GM18861 (cell line): Measurements from ENCODE around the gene FBLN5.

Experiments
- ATAC-seq: cut with Tn5 transposase; IDR thresholded peaks from one replicate; pipeline ENCODE4 v1.9.1; 2021; ENCODE audit not compliant: unreplicated experiment

FBLN5 gene

DNA sequence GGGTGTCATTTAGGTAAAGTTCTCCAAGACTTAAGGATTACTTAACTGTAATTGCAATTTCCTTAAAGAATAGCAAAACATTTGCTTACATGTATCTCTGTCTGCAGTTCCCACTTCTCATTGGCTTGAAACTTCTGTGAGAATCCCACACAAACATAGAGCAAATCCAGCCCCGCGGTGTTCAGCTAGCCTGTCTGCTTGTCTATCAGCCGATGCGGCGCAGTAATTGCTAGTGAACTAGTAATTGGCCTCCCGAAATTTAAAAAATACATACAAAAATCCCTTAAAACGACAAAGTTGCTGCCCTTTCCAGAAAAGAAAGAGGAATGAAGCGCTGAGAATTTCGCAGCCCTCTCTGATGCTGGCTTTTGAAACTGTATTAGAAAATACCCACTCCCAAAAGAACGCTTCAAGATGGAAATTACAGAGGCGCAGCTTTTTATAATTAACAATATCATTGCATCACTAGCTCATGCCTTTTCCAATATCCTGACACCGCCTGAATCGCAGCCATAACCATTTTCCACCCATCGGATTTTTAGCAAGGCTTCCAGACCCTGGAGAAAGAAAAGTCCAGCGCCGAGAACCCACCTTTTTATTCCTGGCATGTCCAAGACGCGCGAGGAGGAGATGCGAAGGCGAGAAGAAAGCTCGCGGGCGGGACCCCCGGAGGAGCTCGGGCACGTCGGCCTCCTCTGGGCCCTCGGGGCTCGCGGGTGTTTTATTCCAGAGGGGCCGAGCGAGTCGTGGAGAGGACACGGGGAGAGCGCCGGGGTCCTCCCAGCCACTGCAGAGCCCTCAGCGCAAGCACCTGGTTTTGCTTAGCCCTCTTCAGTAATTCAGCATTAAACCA, 646 bp downstream of the FBLN5 start:
- no peak for ATAC-seq

DNA sequence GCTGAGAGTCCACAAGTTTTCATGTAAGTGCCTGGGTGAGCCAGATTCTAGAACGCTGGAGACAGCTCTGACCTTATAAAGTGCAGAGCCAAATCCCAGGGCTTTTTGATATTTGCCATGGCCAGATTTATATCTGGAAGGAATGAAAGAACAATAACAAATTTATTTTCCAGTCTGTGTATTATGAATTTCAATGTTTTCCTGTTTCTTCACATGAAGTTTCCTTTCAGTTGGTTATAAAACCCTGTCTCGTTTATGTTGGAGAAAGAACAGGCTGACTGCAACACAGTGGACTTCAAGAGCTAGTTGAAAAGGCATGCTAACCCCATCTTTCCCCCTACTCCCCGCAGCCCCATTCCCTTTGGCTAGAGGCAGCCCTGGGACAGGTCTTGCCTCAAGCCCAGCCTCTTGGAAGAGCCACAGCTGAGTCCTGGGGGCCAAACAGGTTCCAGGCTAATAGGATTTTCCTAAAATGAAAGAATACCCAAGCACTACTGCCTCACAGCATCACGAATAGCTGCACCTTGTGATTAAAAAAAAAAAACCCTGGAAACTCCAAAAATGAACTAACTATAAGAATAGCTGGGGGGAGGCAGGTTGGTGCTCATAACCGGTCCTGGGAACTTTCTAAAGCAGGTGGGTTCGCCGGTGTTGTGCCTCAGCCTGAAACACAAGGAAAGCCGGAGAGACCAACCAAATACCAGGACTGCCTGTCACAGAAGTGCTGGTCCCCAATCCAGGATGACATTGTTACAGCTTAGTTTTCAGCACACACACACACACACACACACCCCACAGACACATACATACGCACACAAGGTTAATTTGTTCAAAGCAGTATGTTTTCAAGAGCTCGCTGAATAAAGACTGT, 1.5 kb downstream of the FBLN5 start:
- no peak for ATAC-seq

DNA sequence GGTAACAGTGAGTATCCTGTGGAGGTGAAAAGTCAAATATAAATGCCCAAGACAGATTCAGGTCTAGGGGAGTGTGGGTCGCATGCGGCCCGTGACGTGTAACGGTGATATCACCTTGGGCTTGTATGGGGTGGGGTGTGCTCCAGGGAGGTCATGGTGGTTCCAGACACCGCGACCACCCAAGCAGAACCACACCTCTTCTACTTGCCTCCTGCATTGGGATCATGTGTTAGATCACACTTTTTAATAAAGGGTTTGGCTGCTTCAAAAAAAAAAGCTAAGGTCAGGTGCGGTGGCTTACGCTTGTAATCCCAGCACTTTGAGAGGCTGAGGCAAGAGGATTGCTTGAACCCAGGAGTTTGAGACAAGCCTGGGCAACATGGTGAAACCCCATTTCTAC, 4.5 kb downstream of the FBLN5 start:
- no peak for ATAC-seq

DNA sequence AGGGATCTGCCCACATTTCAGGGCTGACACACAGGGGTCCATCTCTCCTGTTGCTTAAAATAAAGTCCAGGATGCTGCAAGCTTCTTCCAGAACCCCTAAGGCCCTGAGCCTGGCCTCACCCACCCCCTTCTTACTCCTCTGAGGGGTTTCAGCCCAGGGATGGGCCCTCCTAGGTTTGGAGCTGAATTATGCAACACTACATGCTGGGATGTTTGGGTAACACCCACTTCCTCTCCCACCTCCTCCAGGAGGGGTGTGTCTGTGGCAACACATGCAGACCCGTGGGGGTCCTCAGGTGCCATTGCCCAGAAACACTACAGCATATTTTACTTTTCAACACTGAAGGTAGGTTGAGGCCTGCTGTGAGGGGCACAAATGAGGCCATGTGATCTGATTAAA, 5.4 kb downstream of the FBLN5 start:
- no peak for ATAC-seq

DNA sequence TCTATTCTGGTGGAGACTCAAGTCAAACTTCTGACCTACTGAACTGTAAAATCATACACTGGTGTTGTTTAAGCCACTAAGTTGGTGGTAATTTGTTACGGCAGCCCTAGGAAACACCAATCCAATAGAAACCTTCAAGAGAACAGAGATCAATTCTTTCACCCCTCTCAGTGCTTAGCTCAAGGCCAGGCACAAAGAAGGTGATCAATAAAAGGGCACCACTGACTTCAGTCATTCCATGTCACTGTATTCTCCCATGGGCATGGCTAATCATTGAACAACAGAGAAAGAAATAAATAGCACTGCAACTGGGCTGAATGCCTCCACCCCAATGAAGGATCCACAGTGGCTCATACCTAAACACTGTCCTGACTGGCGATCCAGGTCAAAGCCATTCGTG, 7.3 kb downstream of the FBLN5 start:
- ATAC-seq = no peak

DNA sequence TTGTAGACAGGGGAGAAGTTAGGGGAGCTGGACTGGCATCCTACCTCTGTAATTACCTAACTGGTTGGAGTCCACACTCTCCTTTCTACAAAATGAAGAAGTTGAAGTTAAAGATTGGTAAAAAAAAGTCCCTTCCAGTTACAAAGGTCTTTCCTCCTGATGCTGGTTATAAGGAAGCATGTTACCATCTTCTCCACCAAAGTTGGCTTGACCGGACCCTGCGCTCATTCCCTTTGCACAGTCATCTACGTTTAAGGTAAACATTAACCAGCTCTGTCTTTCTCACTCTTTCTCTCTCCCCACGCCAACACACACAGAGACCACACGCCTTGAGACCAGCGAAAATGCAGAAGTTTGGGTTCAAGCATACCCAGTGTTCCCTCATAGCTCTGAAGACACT, 11.9 kb downstream of the FBLN5 start:
- no peak for ATAC-seq

DNA sequence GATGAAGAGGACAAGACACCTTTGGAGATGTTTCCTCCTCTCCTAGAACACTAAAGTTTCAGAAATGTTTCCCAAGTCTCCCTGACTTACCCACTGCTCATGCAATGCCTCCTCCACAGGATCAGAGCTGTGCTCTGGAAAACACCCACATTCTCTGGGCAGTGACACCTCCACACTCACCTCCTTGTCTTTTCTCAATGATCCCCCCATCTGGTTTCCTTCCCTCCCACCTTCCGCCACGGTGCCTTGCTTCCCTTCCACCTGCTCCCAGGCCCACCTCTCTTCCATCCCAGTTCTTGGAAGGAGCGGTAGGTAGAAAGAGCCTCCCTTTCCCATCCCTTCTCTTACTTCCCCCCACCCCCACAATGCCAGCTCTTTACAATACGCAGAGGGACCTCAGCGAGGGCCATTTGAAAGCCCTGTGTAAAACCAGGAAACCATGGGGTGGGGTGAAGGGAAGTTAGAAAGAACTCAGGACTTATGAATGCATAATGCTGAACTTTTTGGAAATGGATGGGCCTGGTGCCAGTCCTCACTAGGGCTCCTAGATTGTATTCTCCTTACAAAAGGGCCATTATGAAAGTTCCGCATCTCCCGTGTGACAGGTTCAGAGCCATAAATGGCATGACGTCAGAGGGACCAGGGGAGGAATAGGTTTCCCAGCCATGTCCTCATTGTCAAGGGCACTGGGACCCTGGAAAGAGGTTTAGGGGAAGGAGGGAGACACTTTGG, 12.8 kb downstream of the FBLN5 start:
- ATAC-seq = no peak

DNA sequence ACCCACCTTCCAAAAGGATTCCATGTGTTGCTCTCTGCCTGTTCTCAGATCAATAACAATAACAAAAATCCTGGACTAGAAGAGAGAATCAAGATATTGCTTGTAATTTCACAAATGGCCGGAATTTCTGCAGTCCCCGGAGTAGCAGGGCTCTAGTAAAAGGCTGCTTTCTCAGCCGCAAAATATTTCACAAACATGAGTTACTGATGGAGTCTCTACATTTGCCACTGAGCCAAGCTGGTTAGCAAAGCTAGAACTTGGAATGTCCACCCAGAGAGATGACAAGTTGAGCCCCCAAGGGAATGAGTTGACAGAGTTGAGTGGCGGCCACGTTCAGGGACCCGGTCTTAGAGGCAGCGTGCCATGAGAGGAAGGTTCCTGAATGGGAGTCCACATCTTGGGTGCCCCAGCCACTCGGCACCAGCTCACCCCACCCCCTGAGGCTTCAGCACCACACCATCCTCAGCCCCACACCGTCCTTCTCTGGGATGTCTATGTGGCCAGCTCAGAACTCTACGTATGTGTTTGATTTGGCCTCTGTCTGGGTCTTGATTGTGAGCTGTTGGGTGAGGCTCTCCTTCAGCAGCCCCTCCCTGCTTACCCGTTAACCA, 15.9 kb downstream of the FBLN5 start:
- ATAC-seq = no peak

DNA sequence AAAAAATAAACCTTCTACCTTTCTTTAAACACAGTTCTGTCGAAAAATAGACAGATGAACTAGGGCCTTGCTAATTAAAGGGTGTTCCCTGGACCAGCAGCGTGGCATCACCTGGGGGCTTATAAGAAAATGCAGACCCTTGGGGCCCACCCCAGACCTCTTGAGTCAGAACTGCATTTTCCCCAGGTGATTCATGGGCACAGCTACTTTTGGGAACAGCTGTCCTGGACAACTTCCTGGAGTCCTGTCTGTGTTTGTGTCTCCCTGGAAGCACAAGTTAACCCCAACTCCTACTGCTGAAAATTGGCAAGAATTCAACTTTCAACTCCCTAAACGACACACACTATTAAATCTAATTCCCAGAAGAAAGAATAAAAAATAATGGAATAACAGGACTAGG, 17.8 kb downstream of the FBLN5 start:
- ATAC-seq = no peak

DNA sequence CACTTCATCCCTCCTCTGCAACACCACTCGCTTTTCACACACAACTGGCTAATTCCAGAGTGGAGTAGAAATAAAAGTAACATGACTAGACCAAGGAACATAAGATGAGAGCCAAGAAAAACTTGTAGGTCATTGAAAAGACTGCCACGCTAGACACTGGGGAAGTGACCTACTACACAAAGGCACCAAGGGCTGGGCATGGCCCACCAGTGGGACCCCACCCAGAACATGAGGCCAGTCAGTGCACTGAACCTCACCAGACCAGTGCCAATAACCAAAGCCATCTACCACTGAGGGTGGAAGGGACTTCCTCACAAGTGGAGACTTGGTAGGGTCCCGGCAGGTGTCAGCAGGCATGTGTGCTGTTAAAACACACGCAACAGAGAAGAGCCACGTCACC, 19.7 kb downstream of the FBLN5 start:
- ATAC-seq = no peak

DNA sequence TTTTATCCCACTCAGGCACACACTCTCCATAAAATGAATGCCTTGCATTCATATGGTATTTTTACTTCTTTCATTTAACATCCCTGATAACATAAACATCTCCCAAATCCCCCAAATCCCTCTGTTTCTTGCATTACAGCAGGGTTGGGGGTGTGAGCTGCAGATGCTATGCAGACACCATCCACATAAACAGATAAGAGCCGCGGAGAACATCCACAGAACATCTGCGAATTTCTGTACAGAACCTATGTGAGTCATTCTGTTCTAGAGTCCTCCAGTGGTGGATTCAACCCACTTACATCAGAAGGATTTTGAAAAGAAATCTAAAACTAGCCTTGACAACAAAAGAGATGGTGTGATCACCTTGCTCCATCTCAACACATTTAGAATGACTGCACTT, 20.3 kb downstream of the FBLN5 start:
- ATAC-seq = no peak

DNA sequence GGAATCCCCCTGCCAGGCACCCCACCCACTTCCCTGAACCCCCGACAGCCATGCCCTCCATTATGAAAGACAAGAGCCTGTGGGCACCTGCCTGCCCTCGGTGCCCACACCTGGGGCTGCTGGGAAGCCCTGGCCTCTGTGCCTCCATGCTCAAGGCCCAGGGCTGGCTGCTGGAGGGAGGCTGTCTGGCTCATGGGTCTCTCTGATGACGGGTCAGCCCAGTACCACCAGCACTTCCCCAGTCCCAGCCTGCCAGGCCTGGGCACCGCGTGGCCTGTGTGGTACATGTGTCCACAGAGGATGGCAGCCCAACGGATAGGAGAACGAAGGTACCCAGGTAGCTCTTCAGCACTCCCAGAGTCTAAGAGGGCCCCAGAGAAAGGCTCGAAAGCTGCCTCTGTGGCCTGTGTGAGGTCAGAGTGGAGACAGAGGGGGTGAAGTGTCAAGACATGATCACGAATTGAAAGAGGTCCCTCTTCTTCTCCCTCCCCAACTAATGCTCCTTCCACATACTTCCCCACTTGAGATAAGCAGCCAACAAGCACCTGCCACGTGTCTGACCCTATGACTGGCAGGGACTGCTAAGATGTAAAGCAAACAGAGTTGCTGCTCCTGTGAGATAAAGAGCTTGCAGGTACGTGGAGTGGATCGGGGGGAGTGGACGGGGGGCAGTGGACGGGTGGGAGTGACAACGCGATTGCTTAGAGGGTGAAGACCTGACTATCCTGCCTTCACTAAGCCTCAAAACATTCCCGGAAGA, 21.2 kb downstream of the FBLN5 start:
- no peak for ATAC-seq

DNA sequence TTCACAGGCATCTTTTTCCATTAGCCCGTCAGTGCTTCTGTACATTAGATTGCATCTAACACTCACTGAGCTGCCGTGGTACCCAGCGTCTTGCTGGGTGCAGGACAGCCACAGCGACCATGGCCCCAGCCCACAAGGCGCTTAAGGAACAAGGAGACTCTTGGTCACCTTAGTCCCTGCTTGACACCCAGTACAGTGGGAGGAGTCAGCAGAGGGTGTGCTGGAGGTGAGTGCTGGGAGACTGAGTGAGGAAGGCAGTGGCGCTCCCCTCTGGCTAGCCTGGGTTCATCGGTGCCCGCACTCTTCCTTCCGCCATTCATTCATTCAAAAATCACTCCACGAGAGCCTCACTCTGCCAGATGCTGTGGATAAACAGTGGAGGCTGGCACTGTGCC, 21.8 kb downstream of the FBLN5 start:
- ATAC-seq = no peak

DNA sequence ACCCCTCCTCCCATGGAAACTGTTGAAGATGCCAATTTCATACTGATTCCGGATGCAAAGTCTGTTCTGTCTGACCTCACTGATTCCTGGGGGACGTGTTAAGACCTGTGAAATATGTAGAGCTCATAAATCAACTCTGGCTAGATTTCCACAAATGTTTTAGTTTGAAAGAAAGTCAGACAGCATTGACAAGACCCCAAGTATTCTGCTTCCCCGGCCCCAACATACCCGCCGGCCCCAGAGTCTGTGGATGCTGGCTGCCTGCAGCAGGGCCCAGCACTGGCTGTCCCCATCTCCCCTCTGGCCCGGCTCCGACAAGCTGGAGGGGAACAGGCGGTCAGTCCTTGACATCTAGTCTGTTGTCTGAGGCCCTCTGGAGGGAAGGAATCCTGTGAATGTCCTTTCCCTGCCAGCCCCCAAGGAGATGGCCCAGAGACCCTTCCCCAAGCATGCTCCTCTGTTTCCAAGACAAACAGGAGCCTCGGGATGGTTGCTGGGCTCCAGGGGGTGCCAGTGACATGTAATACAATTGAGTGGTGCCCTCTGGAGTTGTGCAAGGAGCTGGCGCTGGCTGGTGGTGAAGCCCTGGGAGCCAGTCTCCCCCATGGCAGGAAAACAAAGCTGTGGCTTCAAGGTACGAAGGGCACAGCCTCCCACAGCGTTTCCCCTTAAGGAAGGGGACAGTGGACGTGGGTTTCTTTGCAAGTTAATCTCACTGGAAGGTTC, 22.3 kb downstream of the FBLN5 start:
- ATAC-seq = no peak

DNA sequence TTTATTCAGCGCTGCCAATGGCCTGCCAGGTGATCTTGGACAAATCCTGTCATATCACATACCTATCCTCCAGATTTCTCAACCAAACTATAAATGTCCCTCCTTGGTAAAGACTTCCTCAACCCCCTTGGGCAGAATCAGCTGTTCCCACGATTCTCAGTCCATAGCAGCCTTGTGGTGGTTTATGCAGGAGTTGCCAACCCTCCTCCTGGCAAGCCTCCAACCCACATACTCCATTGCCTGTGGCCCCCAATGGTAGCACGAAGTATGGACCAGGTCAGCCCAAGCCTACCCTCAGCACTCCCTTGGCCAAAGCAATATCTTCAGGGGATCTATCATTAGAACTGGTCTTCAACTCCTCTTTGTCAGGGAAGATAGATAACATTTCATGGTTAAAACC, 27.0 kb downstream of the FBLN5 start:
- ATAC-seq = no peak

DNA sequence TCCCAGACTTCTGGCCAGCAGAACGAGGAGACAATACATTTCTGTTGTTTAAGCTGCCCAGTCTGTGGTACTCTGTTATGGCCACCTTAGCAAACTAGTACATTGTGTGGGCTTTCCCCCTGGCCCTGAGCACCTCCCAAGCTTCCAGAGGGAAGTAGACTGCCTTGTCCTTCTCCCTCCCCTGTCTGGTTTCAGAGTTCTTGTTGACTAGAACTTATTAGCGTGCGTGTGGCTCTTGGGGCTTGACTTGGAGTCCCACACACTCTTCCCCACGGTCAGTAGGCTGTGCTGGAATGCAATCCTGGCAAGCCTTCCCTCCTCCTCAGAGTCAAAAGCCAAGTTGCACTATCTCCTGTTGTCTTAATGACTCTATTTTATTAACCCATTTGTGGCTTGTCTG, 27.7 kb downstream of the FBLN5 start:
- ATAC-seq = no peak

DNA sequence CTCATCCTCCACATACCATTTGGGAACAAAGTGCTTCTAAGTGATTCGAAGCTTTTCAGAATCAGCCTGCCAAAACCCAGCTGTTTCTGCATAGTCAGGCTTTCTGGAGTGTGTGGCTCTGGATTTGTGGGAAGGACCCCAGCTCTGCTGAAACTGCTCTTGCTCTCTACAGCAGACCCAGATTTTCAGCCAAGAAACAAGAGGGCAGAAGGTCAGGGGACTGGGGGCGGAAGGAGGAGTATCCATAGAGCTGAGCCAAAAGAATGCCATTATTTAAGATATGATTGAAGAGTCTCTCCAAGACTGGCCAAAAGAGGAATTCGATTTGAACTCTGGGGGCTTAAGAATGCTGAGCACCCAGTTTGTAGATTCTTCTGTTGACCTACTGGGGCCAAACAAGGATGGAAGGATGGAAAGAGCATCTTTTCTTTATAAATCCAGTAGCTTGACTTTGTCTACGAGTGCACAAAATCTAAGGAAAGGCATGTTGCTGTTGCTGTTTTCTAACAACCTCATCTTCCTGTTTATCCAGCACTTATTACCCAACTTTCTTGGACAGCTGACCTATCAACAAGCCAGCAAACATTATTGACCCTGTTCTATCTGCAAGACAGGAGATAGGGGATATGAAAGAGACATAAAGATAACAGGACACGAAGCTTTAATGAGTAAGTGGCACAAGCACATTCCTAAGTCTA, 29.2 kb downstream of the FBLN5 start:
- no peak for ATAC-seq

DNA sequence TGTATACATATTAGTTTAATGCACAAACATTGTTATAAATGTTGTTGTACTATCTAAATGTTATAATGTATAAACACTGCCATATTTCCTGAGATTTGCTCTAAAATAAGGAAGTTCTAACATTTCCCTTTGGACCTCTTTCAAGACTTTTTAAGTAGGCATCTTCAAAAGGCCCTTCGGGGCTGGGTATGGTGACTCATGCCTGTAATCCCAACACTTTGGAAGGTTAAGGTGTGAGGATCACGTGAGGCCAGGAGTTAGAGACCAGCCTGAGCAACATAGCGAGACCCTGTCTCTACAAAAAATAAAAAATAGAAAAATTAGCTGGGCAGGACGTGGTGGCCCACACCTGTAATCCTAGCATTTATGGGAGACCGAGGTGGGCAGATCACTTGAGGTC, 35.5 kb downstream of the FBLN5 start:
- ATAC-seq = no peak

DNA sequence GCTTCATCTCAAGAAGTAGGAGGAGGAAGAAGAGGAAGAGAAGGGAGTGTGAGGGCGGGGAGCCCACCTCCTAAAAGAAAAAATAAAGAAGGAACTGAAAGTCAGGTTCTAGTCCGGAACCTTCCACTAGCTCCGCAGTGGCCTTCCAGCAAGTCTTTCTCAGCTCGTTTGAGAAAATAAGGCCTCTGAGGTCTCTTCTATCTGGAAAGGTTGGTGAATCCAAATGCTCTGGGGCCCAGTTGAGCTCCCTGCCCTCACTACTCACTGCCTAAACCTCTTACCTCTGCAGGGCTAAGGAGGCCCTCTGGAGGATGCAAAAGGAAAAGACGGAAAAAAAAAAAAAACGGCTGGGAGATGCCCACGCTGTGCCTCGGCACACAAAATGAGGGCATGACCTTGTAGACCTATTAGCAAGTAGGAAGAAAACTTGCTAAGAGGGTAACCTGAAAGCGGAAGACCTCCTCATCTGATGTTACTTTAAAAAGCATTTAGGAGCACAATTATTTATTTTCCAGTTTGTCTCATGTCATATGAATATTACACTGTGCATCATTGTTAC, 35.9 kb downstream of the FBLN5 start:
- no peak for ATAC-seq
